DOHH2 (cell line): Measurements from ENCODE around the gene PMFBP1.

Experiments used
- H3F3A ChIP-seq: fragments of 200-600 bp; sonication (generic), shearing (Covaris generic); 2 replicates; pipeline ENCODE4 v1.6.0; 2016; ENCODE audit warnings: antibody characterized with exemption, mild to moderate bottlenecking; ENCODE audit not compliant: control insufficient read depth, insufficient read depth
- H3K27ac ChIP-seq: fragments of 200-600 bp; sonication (generic); 2 replicates; pipeline ENCODE4 v1.5.1; 2014; ENCODE audit warnings: low read depth, mild to moderate bottlenecking, low read length, moderate library complexity
- H3K27me3 ChIP-seq: fragments of 200-600 bp; sonication (generic); 2 replicates; pipeline ENCODE4 v1.6.1; 2014; ENCODE audit warnings: mild to moderate bottlenecking, low read length, mixed read lengths; ENCODE audit not compliant: control insufficient read depth
- H3K36me3 ChIP-seq: fragments of 200-600 bp; sonication (generic); 2 replicates; pipeline ENCODE4 v1.6.1; 2014; ENCODE audit warnings: mild to moderate bottlenecking, low read length, moderate library complexity, mixed read lengths; ENCODE audit not compliant: control insufficient read depth
- H3K4me1 ChIP-seq: fragments of 200-600 bp; sonication (generic); 2 replicates; pipeline ENCODE4 v1.6.1; 2014; ENCODE audit warnings: mild to moderate bottlenecking, low read length, mixed read lengths; ENCODE audit not compliant: control insufficient read depth
- H3K4me2 ChIP-seq: fragments of 200-600 bp; sonication (generic); 2 replicates; pipeline ENCODE4 v1.6.0; 2014; ENCODE audit warnings: mild to moderate bottlenecking, low read length, moderate library complexity
- H3K4me3 ChIP-seq: fragments of 200-600 bp; sonication (generic); 2 replicates; pipeline ENCODE4 v1.5.1; 2014; ENCODE audit warnings: mild to moderate bottlenecking, low read length, mixed read lengths
- H3K79me2 ChIP-seq: fragments of 200-600 bp; sonication (generic); 2 replicates; pipeline ENCODE4 v1.6.1; 2014; ENCODE audit warnings: mild to moderate bottlenecking, low read length, mixed read lengths; ENCODE audit not compliant: control insufficient read depth
- H3K9me2 ChIP-seq: fragments of 200-600 bp; sonication (generic); replicated peaks from 2 replicates; pipeline ENCODE4 v1.6.1; 2014; ENCODE audit warnings: mild to moderate bottlenecking, low read length, mixed read lengths; ENCODE audit not compliant: control insufficient read depth
- H3K9me3 ChIP-seq: fragments of 200-600 bp; sonication (generic); 2 replicates; pipeline ENCODE4 v1.6.1; 2014; ENCODE audit warnings: antibody characterized with exemption, low read length, mixed read lengths; ENCODE audit not compliant: control insufficient read depth, insufficient read depth
- H4K20me1 ChIP-seq: fragments of 200-600 bp; sonication (generic); 2 replicates; pipeline ENCODE4 v1.6.0; 2014; ENCODE audit warnings: low read depth, mild to moderate bottlenecking, antibody characterized with exemption, low read length, moderate library complexity; ENCODE audit not compliant: control insufficient read depth, insufficient read depth
- EZH2phosphoT487 ChIP-seq: fragments of 200-600 bp; sonication (generic); IDR thresholded peaks from 2 replicates; pipeline ENCODE4 v1.6.1; 2017; ENCODE audit warnings: borderline replicate concordance, mild to moderate bottlenecking, antibody characterized with exemption, low read length, moderate library complexity, mixed read lengths
- TF ChIP-seq, protein P1 (sequence below): fragments of 200-600 bp; sonication (generic); IDR thresholded peaks from one replicate; pipeline ENCODE4 v1.5.1; 2014; ENCODE audit warnings: antibody characterized with exemption, mild to moderate bottlenecking, low read depth, low read length; ENCODE audit not compliant: poor library complexity, severe bottlenecking

Gene PMFBP1

DNA sequence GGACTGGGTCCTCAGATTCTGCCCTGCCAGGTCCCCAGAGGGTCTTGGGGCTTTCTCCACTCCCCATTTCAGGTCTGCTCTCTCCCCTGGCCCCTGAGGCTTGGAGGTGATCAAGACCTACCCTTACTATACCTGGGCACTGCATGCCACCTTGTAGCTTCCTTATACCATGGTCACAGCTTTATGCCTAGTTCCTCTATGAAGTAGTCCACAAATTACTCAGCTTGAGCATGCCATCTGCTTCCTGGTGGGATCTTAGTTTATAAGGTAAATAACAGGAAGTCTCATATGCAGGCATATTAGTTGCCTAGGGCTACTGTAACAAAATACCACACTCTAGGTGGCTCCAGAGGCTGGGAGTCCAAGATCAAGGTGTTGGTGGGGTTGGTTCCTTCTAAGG, 11.0 kb upstream of the PMFBP1 start:
- no peak overlapping the region for H3K27ac ChIP-seq
- no peaks in the 10 kb centered on the region for H3K9me2 ChIP-seq
- no peak overlapping the region for H3K4me2 ChIP-seq

DNA sequence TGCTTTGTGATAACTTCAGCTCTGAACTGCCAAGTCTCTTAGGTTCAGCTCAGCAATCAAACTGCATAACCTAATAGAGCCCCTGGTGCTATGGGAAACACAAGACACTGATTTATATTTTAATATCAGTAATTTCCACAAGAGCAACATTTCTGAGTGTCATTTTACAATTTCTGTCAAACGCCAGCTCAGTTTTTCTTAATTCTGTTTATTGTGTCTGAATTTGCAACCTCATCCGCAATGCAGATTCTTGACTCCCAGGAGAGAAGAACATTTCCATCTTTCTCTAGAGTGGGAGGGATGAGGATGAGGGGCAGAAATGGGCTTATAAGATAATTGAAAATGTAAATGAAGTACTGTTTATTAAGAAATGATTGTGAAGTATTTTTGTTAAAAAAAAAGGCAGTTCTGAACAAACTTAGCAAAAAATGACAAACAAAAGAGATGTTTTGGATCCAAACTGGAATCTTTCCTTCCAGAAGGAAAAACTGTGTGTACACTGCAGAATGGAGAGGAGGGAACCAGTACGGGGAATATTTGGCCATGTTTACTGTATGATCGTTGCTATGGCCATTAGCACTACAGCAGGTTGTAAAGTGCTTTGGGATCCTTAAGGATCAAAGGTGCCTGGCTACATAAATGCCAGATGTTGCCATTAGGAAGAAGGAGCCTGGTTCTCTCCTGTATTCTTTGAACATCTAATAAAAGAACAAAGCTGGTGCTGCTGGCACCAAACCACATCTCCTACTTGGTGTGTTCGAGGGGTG, 7.4 kb upstream of the PMFBP1 start:
- H3K27ac ChIP-seq, result no peak overlapping the region
- H3K36me3 ChIP-seq, result no peaks in the 10 kb centered on the region
- no peaks in the 10 kb centered on the region for H3K79me2 ChIP-seq
- H3K4me1 ChIP-seq, result no peaks in the 10 kb centered on the region
- H4K20me1 ChIP-seq, result no peaks in the 10 kb centered on the region
- H3K4me2 ChIP-seq, result no peak overlapping the region
- no peaks in the 10 kb centered on the region for H3K9me2 ChIP-seq
- H3K4me3 ChIP-seq, result no peak overlapping the region
- no peaks in the 10 kb centered on the region for H3F3A ChIP-seq
- H3K9me3 ChIP-seq, result no peaks in the 10 kb centered on the region
- H3K27me3 ChIP-seq, result peaks cover 7% of the 10 kb centered on the region; the same call in 1 of the 2 replicates
- TF ChIP-seq EZH2phosphoT487, result no peak
- TF ChIP-seq, protein P1, sequence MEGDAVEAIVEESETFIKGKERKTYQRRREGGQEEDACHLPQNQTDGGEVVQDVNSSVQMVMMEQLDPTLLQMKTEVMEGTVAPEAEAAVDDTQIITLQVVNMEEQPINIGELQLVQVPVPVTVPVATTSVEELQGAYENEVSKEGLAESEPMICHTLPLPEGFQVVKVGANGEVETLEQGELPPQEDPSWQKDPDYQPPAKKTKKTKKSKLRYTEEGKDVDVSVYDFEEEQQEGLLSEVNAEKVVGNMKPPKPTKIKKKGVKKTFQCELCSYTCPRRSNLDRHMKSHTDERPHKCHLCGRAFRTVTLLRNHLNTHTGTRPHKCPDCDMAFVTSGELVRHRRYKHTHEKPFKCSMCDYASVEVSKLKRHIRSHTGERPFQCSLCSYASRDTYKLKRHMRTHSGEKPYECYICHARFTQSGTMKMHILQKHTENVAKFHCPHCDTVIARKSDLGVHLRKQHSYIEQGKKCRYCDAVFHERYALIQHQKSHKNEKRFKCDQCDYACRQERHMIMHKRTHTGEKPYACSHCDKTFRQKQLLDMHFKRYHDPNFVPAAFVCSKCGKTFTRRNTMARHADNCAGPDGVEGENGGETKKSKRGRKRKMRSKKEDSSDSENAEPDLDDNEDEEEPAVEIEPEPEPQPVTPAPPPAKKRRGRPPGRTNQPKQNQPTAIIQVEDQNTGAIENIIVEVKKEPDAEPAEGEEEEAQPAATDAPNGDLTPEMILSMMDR, result no peak

More for the DNA sequence above, 11.0 kb upstream of the PMFBP1 start:
- H3K36me3 ChIP-seq, result no peaks in the 10 kb centered on the region
- no peaks in the 10 kb centered on the region for H3K4me1 ChIP-seq
- H3K79me2 ChIP-seq, result no peaks in the 10 kb centered on the region
- H3F3A ChIP-seq, result no peaks in the 10 kb centered on the region
- no peak for TF ChIP-seq EZH2phosphoT487
- TF ChIP-seq, protein P1, result no peak
- H3K9me3 ChIP-seq, result no peaks in the 10 kb centered on the region
- no peaks in the 10 kb centered on the region for H3K27me3 ChIP-seq
- no peaks in the 10 kb centered on the region for H4K20me1 ChIP-seq
- no peak overlapping the region for H3K4me3 ChIP-seq

DNA sequence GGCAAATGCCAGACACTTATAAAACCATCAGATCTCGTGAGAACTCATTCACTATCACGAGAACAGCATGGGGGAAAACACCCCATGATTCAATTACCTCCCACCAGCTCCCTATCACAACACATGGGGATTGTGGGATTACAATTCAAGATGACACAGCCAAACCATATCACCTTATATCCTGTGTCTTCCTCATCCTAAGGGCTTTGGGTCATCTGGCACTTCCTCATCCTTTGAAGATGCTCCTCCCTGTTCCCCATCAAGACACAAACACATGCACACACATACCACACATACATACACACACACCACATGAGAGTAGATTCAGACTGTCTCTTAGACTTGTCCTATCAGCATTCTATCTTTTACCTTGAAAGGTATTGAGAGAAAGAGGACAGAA, 2.8 kb upstream of the PMFBP1 start:
- Histone ChIP-seq H3K79me2 (no peaks in the 10 kb centered on the region), H3K4me1 (peaks cover 9% of the 10 kb centered on the region), H3F3A (no peaks in the 10 kb centered on the region), H4K20me1 (no peaks in the 10 kb centered on the region), H3K27me3 (peaks cover 14% of the 10 kb centered on the region; the same call in 1 of the 2 replicates), H3K27ac (no peak overlapping the region), H3K4me3 (no peak overlapping the region), H3K4me2 (no peak overlapping the region), H3K9me2 (no peaks in the 10 kb centered on the region), H3K36me3 (no peaks in the 10 kb centered on the region), H3K9me3 (peaks cover 3% of the 10 kb centered on the region; the same call in 1 of the 2 replicates)
- TF ChIP-seq, protein P1, result no peak
- TF ChIP-seq EZH2phosphoT487, result no peak
